ENCODE results near the gene VASP.

VASP gene

GRCh38 chr19:45473682-45474605 is 33.3 kb upstream of the VASP start:
- no peak for DNase-seq (ENCODE audit: low read depth in 2 of 2)

GRCh38 chr19:45474606-45475521 is 32.4 kb upstream of the VASP start:
- no peak for DNase-seq (ENCODE audit: low read depth in 2 of 2)

- DNase-seq (ENCODE audit: low read depth in 2 of 2), result no peak
These were observed 31.6 kb upstream of the VASP start for GRCh38 chr19:45475537-45476291.

DNA sequence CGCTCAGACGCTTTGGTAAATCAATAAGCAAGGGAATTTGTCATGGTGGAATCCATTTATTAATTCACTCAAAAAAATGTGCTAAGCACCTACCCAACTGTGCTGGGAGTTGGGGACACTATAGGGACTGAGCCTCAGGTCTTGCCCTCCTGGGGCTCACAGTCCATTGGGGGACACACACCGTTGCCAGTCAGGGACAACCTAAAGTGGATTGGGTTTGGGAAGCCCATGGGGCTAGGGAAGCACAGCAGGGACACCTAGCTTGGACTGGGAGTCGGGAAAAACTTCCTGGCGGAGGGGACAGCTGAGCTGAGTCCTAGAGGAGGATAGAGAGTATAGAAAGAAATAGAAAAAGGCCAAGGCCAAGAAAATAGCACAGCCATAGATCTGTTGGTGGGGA is 31.0 kb upstream of the VASP start:
- DNase-seq (ENCODE audit: low read depth in 2 of 2), result no peak

- no peak for DNase-seq (ENCODE audit: low read depth in 2 of 2)
These were observed 30.1 kb upstream of the VASP start for GRCh38 chr19:45477186-45477585.

DNA sequence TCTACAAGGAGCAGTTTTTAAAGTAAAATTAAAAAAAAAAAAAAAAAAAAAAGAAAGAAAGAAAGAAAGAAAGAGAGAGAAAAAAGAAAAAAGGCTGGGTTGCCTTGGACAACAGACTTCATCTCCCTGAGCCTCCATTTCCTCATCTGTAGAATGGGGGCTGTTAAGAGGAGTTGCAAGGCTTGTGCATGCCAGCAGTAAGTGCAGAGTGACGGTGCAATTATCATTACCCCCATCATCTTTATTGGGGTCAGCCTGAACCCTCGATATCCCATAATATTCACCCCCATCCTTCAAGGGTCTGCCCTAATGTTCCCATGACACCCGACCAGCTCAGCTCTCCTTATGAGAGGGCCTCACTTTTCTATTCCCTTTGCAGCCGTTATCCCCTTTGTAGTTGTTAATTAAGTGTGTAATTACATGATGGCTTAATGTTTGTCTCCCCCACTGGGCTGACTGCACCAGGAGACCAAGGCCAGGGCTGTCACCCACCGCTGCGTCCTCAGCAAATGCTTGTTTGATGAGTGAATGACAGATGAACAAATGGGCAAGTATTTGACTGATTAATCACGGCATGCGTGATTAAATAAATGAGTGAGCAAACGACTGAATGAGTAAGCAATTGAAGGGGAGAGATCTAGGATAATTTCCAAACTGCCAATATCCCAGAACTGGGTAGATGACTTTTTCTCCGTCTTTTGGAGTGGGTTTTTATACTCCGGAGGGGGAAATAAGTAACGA is 29.4 kb upstream of the VASP start:
- DNase-seq (ENCODE audit: low read depth in 2 of 2), result no peak

DNA sequence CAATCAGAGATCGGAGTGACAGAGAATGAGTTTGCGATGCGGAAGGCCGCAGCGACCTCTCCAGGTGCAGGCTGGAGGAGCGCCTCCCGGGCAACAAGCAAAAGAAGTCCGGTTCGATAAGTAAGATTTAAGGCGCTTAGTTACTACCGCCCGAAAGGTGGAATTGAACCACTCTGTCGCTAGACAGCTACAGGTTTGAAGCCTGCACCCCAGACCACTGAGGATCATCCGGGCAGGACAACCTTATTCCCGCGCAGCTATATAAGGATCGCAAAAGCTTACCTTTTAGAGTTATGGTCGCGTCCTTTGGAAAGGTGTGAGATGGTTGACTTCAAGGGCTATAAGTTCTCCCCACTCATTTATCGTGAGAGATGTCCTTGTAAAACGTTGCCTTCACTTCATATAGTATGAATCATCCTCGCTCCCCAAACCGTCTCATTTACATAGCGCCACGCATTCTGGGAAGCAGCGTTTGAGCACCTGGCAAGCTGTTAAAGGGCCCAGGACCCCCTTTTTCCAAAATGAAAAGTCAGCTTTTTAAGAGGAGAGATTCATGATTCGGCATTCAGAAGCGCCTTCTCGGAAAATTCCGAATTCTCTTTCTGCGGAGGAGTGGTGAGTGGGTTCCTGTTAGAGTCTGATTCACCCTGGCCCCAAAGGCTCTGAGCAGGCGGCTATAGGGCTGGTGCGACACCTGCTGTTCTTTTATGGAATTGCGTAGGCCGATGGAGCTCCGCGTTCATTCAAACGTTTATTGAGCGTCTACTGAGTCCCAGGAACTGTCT is 28.6 kb upstream of the VASP start:
- DNase-seq (ENCODE audit: low read depth in 2 of 2), result peak; percentile 87

GRCh38 chr19:45483033-45483432 is 24.2 kb upstream of the VASP start:
- no peak for DNase-seq (ENCODE audit: low read depth in 2 of 2)

- no peak for DNase-seq (ENCODE audit: low read depth in 2 of 2)
These were observed 22.9 kb upstream of the VASP start for GRCh38 chr19:45484273-45484945.

DNA sequence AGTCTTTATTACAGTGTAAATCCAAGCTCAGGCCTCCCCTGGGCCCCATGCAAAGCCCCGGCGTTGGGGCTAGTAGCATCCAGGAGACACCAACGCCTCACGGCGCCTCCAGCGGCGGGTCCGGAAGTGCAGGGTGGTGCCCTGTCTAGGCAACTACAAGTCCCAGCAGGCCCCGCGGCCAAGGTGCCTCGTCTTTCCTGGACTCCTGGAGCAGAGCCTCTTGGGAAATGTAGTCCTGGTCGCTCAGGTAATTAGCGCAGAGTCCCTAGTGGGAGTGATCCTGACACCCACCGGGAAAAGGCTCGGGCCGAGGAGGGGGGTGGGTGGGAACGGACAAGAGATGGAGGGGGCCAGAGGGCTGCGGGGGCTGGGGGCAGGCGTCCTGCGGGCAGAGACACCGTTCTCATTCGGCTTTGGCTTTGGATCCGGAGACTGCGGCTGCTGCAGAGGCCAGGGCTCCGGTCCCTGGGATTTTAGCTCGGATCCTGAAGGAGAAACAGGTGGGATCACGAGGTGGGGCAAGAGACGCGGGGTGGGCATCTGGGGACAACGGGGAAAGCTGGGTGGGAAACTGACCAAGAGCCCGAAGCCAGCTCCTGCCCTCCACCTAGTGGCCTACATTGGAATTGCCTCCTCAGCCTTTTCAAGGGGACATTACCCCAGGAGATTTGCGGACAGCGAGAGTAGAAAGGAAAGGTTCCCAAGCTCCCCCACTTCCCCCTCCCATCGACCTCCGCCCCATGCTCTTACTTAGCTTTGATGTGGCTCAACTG is 21.8 kb upstream of the VASP start:
- peak; percentile 80 to 84 for DNase-seq (ENCODE audit: low read depth in 2 of 2)

DNA sequence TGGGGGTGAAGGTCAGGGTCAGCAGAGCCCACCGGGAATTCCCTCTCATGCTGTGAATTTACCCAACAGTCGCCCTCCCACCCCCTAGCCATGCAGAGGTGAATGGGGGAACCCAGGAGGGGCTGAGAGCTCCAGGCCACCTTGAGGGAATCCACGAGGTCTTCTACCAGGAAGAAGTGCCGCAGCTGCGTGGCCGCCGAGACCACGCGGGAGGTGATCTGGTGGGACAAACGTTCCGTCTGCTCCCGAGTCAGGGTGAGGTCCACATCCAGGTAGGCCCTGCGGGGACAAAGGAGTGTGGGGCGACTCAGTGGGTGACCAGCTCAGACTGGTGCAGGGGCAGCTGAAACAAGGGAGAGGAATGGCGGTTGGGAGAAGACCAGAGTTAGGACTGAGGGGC is 18.6 kb upstream of the VASP start:
- DNase-seq (ENCODE audit: low read depth in 2 of 2), result no peak

DNA sequence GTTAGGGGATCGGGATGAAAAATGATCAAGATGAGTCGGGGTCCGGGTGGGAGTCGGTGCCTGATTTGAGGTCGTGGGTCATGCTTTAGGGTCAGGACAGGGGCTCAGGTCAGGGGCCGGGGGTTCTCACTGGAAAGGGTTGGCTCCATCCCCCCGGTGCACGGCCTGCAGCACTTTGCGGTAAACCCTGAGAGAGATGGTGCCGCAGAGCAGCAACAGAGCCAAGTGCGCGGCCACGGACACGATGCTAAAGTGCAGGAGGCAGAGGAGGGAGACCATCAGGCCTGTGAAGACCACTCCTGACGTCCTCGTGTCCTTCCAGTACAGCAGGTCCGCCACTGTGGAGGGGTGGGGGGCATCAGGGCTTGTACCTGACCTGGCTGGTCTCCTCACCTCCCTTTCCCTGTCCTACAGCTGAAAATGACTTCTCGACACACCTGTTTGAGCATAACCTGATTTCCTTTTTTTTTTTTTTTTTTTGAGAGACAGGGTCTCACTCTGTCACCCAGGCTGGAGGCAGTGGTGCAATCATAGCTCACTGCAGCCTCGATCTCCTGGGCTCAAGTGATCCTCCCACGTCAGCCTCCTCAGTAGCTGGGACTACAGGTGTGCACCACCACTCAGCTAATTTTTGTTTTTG is 17.9 kb upstream of the VASP start:
- no peak for DNase-seq (ENCODE audit: low read depth in 2 of 2)

GRCh38 chr19:45492137-45492626 is 15.1 kb upstream of the VASP start:
- DNase-seq (ENCODE audit: low read depth in 2 of 2), result no peak

DNA sequence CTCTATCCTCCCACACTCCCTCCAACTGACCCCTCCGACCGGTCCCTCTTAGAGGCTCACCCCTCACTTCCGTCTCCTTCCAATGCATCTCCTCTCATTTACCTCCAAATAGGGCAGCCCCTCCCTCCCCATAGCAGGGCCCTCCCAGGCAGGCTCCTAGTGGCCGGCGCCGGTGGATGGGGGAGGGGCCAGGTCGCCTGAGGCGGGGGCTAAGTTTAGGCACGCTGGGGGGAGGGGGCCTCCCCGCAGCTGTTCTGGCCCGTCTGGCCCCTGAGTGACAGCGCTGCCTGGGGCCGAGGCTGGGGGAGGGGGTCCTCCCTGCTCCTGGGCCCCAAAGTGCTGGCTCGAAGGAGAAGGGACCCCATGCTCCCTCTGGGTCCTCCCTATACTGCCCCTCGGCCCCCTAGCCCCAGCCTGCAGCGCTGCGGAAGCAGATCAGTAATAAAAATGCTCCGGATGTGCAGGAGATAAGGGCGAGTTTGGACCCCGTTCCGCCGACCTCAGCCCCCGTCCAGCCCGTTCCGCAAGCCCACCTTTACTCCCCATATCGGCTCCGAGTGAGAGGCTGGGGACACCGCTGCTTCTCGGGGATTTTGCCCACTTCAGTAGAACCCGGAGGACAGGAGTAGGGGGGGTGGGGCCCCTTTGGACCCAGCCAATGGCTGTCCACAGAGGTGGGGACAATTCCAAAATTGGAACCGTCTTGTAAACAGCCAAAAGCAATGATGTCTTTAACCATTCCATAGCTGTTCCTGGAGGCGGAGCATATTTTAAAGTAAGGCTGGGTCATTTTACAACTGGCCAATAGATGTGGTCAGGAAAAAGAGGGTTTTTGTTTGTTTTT is 14.4 kb upstream of the VASP start:
- DNase-seq (ENCODE audit: low read depth in 2 of 2), result no peak

DNA sequence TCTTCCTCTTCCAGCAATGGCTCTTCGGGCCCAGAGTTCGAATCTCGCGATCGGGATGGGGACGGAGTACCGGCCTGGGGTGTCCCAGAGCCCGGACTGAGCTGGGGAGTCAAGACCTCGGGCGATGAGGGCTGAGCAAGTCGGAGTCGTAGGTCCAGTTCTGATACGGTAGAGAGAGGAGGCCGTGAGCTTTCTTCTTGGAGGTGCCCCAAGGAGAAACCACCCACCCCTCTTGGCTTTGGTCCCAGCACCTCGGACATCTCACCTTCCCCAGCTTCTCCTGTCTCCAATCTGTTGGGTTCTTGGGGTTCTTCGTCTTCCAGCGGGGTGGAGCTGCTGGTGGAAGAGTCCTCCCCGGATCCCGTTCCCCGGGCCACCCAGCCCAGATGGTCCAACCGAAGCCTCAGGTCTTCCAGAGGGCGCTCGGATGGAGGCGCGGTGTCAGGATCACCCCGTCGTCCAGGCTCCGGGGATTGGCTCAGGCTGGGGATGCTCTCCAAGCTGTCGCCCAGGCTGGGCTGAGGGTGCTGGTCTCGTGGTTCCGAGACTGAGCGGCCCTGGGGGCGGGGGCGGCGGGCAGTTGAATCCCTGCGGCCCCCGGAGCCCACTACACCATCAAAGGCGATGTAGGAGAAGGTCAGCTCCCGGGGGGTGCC is 12.9 kb upstream of the VASP start:
- DNase-seq (ENCODE audit: low read depth in 2 of 2), result no peak

GRCh38 chr19:45495178-45495577 is 12.1 kb upstream of the VASP start:
- no peak for DNase-seq (ENCODE audit: low read depth in 2 of 2)
